Stimulated activated CD4-positive, alpha-beta T cell treated with anti-CD3 and anti-CD28 coated beads, Interleukin-15, amount 100 ng/mL, for 48 hours (primary cell): ENCODE data around the gene PCDHB10.
"Not testable (repeated sequence)": the region's sequence is repeated elsewhere in the genome, so short reads cannot be mapped to it uniquely, and the experiment has no call there.

Experiments
- DNase-seq, 2 donors: peaks; one replicate each; pipeline ENCODE4 v3.0.0-alpha.2; 2020; ENCODE audit warnings: low read depth in 2 of 2

PCDHB10 gene

DNA sequence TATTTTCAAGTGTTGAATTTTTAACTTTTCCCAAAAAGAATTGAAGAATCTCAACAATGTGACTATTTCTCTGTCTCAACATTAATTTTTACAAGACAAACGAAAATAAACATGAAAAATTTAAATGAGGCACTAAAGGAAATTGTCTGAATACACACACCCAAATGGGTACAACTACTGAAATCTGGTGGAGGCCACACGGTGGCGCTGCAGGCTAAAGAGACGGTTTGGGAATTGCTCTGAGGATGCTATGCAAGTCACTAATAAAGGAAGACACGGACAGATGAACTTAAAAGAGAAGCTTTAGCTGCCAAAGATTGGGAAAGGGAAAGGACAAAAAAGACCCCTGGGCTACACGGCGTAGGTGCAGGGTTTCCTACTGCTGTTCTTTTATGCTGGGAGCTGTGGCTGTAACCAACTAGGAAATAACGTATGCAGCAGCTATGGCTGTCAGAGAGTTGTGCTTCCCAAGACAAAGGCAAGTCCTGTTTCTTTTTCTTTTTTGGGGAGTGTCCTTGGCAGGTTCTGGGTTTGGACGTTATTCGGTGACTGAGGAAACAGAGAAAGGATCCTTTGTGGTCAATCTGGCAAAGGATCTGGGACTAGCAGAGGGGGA is at the start of gene PCDHB10:
TSS of gene PCDHB10 (plus strand) at position 244 of the 616 bp plus-strand sequence. CDS start at position 444, 200 bp downstream.
- DNase-seq = no peak

DNA sequence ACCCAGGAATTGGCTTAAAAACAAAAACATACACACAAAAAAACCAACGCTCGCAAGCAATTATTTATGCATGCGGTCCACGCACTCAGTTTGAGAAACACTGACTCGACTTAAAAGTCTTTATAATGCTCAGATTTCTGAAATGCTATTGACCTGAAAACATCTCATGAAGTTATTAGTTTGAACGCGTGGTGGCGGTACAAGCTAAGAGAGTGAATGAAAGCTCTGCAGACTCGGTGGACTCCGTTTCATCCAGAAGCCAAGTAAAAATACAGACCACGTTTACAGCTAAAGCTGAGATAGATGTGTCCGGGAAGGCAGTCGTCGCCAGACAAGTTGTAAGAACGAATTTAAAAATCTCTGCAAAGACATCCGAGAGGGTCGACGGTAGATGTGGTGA is 42.3 kb upstream of the PCDHB10 start, which contains the start of gene PCDHB6:
TSS of gene PCDHB6 (plus strand) at position 246 of the 400 bp plus-strand sequence. CDS start 201 bp downstream, outside the sequence.
- DNase-seq = no peak

DNA sequence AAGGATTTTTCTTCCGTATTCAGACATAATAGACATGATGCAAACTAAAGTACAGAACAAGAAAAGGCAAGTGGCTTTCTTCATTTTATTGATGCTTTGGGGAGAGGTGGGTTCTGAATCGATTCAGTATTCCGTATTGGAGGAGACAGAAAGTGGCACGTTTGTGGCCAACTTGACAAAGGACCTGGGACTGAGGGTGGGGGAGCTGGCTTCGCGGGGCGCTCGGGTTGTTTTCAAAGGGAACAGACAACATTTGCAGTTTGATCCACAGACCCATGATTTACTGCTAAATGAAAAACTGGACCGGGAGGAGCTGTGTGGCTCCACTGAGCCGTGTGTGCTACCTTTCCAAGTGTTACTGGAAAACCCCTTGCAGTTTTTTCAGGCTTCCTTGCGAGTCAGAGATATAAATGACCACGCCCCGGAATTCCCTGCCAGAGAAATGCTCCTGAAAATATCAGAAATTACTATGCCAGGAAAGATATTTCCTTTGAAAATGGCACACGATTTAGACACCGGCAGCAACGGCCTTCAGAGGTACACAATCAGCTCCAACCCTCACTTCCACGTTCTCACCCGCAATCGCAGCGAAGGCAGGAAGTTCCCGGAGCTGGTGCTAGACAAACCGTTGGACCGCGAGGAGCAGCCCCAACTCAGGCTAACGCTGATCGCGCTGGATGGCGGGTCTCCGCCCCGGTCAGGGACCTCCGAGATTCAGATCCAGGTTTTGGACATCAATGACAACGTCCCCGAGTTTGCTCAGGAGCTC is 41.7 kb upstream of the PCDHB10 start:
- no peak for DNase-seq

DNA sequence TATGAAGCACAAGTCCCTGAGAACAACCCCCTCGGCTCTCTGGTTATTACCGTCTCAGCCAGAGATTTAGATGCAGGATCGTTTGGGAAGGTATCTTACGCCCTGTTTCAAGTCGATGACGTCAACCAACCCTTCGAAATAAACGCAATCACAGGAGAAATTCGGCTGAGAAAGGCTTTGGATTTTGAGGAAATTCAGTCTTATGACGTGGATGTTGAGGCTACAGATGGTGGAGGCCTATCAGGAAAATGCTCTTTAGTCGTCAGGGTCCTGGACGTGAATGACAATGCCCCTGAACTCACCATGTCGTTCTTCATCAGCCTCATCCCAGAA is 41.2 kb upstream of the PCDHB10 start:
- no peak for DNase-seq

DNA sequence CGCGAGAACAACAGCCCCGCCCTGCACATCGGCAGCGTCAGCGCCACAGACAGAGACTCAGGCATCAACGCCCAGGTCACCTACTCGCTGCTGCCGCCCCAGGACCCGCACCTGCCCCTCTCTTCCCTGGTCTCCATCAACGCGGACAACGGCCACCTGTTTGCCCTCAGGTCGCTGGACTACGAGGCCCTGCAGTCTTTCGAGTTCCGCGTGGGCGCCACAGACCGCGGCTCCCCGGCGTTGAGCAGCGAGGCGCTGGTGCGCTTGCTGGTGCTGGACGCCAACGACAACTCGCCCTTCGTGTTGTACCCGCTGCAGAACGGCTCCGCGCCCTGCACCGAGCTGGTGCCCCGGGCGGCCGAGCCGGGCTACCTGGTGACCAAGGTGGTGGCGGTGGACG is 40.5 kb upstream of the PCDHB10 start:
- DNase-seq = not testable (repeated sequence)

DNA sequence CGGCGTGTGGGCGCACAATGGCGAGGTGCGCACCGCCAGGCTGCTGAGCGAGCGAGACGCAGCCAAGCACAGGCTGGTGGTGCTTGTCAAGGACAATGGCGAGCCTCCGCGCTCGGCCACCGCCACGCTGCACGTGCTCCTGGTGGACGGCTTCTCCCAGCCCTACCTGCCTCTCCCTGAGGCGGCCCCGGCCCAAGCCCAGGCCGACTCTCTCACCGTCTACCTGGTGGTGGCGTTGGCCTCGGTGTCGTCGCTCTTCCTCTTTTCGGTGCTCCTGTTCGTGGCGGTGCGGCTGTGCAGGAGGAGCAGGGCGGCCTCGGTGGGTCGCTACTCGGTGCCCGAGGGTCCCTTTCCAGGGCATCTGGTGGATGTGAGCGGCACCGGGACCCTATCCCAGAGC is 40.1 kb upstream of the PCDHB10 start:
- not testable (repeated sequence) for DNase-seq

DNA sequence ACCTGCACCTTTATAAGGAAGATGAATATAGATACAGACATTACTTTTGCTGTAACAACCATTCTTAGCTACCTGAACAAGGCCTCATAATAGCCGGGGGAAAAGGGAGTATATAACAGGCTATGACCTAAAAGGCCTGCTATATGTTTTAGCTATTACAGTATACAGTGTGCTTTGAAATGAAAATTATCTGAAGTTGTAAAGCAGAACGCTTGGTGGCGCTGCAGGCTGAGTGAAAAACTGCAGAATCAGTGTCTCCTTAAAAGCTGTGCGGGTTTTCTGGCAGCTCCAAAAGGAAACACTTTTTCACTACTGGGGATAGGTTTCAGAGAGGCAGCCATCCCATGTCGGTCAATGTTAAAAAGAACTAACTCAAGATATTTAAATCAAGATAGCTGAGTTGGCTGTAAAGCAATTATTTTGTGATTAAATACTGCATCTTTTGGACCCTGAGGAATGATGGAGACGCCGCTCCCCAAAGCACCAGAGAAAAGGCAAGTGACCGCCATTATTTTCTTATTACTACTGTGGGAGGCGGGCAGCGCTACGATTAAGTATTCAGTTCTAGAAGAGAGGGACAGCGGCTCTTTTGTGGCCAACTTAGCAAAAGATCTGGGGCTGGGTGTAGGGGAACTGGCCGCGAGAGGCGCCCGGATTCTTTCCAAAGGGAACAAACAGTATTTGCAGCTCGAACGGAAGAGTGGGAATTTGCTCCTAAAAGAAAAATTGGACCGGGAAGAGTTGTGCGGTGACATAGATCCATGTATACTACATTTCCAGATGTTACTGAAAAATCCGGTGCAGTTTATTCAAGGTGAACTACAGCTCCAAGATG is 36.4 kb upstream of the PCDHB10 start:
- DNase-seq = no peak

DNA sequence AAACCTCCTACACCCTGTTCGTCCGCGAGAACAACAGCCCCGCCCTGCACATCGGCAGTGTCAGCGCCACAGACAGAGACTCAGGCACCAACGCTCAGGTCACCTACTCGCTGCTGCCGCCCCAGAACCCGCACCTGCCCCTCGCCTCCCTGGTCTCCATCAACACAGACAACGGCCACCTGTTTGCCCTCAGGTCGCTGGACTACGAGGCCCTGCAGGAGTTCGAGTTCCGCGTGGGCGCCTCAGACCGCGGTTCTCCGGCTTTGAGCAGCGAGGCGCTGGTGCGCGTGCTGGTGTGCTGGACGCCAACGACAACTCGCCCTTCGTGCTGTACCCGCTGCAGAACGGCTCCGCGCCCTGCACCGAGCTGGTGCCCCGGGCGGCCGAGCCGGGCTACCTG is 34.8 kb upstream of the PCDHB10 start:
- not testable (repeated sequence) for DNase-seq

DNA sequence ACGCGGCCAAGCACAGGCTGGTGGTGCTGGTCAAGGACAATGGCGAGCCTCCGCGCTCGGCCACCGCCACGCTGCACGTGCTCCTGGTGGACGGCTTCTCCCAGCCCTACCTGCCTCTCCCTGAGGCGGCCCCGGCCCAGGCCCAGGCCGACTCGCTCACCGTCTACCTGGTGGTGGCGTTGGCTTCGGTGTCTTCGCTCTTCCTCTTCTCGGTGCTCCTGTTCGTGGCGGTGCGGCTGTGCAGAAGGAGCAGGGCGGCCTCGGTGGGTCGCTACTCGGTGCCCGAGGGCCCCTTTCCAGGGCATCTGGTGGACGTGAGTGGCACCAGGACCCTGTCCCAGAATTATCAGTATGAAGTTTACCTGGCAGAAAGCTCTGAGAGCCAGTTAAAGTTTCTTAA is 34.3 kb upstream of the PCDHB10 start:
- not testable (repeated sequence) for DNase-seq

DNA sequence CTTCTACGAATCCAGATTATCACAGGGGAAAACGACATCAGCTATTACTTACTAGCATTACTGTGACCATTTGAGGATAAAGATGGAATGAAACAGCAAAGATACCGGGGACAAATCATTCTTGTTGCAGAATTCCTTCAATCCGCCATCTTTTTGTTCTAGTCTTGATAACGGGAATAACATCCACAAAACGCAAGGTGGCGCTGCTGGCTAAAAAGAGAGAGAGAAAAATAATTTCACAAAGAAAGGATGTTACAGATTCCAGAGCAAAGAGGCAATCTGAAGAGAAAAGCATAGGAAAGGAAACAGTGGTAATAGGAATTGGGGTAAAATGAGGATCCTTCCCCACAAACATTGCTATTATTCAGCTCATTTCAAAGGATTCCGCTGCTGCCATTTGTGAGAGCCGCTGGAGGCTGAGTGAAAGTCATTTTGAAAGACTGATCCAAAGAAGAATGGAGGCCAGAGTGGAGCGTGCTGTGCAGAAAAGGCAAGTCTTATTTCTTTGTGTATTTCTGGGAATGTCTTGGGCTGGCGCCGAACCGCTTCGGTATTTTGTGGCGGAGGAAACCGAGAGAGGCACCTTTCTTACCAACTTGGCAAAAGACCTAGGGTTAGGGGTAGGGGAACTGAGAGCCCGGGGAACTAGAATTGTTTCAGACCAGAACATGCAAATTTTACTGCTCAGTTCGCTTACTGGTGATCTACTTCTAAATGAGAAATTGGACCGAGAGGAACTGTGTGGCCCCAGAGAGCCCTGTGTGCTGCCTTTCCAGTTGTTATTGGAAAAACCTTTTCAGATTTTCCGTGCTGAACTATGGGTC is 19.6 kb upstream of the PCDHB10 start, which contains the start of gene PCDHB7:
TSS of gene PCDHB7 (plus strand) at position 264 of the 824 bp plus-strand sequence. CDS start at position 456, 192 bp downstream.
- DNase-seq = no peak

DNA sequence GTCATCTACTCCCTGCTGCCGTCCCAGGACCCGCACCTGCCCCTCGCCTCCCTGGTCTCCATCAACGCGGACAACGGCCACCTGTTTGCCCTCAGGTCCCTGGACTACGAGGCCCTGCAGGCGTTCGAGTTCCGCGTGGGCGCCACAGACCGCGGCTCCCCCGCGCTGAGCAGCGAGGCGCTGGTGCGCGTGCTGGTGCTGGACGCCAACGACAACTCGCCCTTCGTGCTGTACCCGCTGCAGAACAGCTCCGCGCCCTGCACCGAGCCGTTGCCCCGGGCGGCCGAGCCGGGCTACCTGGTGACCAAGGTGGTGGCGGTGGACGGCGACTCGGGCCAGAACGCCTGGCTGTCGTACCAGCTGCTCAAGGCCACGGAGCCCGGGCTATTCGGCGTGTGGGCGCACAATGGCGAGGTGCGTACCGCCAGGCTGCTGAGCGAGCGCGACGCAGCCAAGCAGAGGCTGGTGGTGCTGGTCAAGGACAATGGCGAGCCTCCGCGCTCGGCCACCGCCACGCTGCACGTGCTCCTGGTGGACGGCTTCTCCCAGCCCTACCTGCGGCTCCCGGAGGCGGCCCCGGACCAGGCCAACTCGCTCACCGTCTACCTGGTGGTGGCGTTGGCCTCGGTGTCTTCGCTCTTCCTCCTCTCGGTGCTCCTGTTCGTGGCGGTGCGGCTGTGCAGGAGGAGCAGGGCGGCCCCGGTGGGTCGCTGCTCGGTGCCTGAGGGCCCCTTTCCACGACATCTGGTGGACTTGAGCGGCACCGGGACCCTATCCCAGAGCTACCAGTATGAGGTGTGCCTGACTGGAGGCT is 17.7 kb upstream of the PCDHB10 start:
- DNase-seq = not testable (repeated sequence)

DNA sequence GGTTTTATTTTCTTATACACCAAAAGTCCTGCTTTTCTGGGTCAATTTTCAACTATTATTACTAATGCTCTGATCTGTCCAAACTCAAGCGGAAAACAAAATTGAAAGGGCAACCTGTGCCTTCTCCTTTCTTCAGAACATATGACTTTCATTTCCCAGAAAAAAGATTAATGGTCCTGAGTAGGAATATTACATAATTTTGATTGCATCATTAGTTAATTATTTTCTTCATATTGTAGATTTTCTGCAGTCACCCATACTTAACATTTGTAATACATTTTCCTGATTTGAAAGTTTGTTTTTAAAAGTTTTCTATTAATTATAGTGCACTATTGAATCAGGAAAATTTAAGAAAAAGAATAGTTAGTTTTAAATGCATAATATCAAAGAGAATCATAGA is 16.2 kb upstream of the PCDHB10 start:
- DNase-seq = no peak

DNA sequence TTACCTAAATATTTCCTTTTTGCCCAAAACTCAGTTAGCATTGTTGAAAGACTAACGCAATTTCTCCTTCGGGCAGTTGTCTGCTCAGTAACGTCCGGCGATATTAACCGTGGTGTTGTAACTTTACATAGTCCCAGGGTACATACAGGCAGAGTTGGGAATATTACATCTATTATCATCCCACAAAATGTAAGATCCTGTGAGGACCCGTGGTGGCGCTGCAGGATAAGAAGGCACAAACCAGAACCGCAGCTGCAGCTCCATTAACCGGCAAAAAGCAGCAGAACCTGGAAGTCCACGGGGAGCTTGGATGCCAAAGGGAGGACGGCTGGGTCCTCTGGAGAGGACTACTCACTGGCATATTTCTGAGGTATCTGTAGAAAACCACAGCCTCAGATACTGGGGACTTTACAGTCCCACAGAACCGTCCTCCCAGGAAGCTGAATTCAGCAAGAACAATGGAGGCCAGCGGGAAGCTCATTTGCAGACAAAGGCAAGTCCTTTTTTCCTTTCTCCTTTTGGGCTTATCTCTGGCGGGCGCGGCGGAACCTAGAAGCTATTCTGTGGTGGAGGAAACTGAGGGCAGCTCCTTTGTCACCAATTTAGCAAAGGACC is 14.5 kb upstream of the PCDHB10 start, which contains the start of gene PCDHB8:
TSS of gene PCDHB8 (plus strand) at position 214 of the 615 bp plus-strand sequence. CDS start at position 459, 245 bp downstream.
- not testable (repeated sequence) for DNase-seq

DNA sequence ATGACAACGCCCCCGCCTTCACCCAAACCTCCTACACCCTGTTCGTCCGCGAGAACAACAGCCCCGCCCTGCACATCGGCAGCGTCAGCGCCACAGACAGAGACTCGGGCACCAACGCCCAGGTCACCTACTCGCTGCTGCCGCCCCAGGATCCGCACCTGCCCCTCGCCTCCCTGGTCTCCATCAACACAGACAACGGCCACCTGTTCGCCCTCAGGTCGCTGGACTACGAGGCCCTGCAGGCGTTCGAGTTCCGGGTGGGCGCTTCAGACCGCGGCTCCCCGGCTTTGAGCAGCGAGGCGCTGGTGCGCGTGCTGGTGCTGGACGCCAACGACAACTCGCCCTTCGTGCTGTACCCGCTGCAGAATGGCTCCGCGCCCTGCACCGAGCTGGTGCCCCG is 12.8 kb upstream of the PCDHB10 start:
- DNase-seq = not testable (repeated sequence)

DNA sequence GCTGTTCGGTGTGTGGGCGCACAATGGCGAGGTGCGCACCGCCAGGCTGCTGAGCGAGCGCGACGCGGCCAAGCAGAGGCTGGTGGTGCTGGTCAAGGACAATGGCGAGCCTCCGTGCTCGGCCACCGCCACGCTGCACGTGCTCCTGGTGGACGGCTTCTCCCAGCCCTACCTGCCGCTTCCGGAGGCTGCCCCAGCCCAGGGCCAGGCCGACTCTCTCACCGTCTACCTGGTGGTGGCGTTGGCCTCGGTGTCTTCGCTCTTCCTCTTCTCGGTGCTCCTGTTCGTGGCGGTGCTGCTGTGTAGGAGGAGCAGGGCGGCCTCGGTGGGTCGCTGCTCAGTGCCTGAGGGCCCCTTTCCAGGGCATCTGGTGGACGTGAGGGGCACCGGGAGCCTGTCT is 12.3 kb upstream of the PCDHB10 start:
- DNase-seq = not testable (repeated sequence)

DNA sequence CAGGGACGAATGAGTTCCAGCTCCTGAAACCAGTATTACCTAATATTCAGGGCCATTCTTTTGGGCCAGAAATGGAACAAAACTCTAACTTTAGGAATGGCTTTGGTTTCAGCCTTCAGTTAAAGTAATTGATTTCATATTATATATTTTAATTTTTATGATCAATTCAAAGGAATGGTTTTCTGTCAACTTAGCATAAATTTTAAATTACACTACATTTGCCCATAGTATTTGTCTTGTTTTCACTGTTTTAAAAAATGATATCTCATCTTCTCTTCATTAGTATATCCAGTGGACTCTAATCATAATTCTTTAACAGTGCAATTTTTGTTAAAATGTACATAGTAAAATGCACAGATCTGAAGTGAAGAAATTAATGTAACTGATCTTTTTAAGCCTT is 11.8 kb upstream of the PCDHB10 start:
- DNase-seq = no peak

DNA sequence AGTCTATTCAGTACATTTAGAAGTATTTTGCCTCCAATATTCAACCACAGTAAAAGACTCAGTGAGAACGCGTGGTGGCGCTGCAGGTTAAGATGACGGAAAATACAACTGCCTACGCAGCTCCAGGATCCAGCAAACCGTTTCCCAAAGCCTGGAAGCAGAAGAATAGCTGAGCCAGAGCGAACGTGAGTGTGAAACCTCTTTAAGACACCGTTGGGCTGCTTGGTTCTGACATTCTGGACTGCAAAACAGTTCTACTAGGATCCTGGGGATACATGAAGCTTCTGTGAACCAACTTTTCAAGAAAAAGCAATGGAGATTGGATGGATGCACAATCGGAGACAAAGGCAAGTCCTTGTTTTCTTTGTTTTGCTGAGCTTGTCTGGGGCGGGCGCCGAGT is 9.9 kb upstream of the PCDHB10 start, which contains the start of gene PCDHB16:
TSS of gene PCDHB16 (plus strand) at position 140 of the 400 bp plus-strand sequence. CDS start at position 313, 173 bp downstream.
- DNase-seq = no peak

DNA sequence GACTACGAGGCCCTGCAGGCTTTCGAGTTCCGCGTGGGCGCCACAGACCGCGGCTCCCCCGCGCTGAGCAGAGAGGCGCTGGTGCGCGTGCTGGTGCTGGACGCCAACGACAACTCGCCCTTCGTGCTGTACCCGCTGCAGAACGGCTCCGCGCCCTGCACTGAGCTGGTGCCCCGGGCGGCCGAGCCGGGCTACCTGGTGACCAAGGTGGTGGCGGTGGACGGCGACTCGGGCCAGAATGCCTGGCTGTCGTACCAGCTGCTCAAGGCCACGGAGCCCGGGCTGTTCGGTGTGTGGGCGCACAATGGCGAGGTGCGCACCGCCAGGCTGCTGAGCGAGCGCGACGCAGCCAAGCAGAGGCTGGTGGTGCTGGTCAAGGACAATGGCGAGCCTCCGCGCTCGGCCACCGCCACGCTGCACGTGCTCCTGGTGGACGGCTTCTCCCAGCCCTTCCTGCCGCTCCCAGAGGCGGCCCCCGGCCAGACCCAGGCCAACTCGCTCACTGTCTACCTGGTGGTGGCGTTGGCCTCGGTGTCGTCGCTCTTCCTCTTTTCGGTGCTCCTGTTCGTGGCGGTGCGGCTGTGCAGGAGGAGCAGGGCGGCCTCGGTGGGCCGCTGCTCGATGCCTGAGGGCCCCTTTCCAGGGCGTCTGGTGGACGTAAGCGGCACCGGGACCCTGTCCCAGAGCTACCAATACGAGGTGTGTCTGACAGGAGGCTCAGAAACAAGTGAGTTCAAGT is 7.9 kb upstream of the PCDHB10 start:
- DNase-seq = not testable (repeated sequence)

DNA sequence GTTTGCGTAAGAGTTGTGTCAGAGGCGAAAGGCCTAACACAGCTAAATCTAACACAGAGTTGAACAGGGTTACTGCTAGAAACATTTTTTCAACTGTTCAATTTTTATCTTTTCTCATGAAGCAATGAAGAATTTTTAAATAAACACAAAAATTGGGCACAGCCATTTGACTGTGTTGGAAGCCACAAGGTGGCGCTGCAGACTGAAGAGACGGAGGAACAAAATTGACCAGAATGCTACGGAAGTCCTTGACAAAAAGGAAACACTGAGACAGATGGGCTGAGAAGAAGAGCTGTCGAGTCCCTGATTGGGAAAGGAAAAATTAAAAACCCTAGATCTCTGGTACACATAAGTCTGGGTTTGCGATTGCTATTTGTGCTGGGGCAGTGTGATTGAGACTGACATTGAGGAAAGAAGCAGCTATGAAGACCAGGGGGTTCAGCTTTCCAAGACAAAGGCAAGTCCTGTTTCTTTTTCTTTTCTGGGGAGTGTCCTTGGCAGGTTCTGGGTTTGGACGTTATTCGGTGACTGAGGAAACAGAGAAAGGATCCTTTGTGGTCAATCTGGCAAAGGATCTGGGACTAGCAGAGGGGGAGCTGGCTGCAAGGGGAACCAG is 5.1 kb upstream of the PCDHB10 start, which contains the start of gene PCDHB9:
TSS of gene PCDHB9 (plus strand) at position 265 of the 616 bp plus-strand sequence. CDS start at position 423, 158 bp downstream.
- DNase-seq = peak in 1 of 2 donors; percentile 11
